Fibroblast of the aortic adventitia (primary cell): ENCODE results near the gene TMCO2. TPM values are rescaled to one million over a fixed set of nuclear protein-coding genes. Genes with fewer than 3 reads are reported as not detected.

Experiments used
- DNase-seq: peaks from one replicate; pipeline ENCODE4 v3.0.0-alpha.2; 2010; ENCODE audit warnings: low read depth
- H3K4me3 ChIP-seq: 2 replicates; pipeline ENCODE4 v1.5.1; 2011; ENCODE audit warnings: low read depth, mild to moderate bottlenecking, control low read depth, low read length, moderate library complexity
- CTCF ChIP-seq: IDR thresholded peaks from 2 replicates; pipeline ENCODE4 v1.5.1; 2011; ENCODE audit warnings: mild to moderate bottlenecking, low read length, control low read depth, inconsistent platforms; ENCODE audit not compliant: insufficient read depth
- total RNA-seq: library from RNA; depleted of rRNA; stranded (reverse); fragments of >200 nt; gene quantifications from 2 replicates; pipeline ENCODE4 v1.2.3, GENCODE V29; 2012; ENCODE audit warnings: low replicate concordance

Gene TMCO2
- total RNA-seq, 1 donor = not detected

- no peak overlapping the region for H3K4me3 ChIP-seq
- no peak for TF ChIP-seq CTCF
- DNase-seq = no peak
Measured at GRCh38 chr1:40266786-40267535, 19.2 kb downstream of the TMCO2 start.

GRCh38 chr1:40267767-40268187 is 20.0 kb downstream of the TMCO2 start:
- DNase-seq = peak; percentile 100
- no peak for TF ChIP-seq CTCF
- H3K4me3 ChIP-seq = no peak overlapping the region

GRCh38 chr1:40268211-40268610 is 20.5 kb downstream of the TMCO2 start:
- no peak for TF ChIP-seq CTCF
- DNase-seq = no peak
- no peak overlapping the region for H3K4me3 ChIP-seq

GRCh38 chr1:40270152-40270834 is 22.6 kb downstream of the TMCO2 start:
- DNase-seq = peak; percentile 16
- TF ChIP-seq CTCF = no peak
- no peak overlapping the region for H3K4me3 ChIP-seq

- no peak overlapping the region for H3K4me3 ChIP-seq
Measured at GRCh38 chr1:40272653-40273213, 25.0 kb downstream of the TMCO2 start.

More at GRCh38 chr1:40272653-40273213, 25.0 kb downstream of the TMCO2 start:
- TF ChIP-seq CTCF = no peak
- no peak for DNase-seq
